WTC11 (cell line): ENCODE data around the gene PKHD1. TPM values are rescaled to one million over a fixed set of nuclear protein-coding genes. Genes with fewer than 3 reads are reported as not detected.

Experiments used
- ATAC-seq: fragments of 200-7000 bp; cut with Tn5 transposase; 2 replicates; pipeline ENCODE4 v1.10.0; 2021; ENCODE audit warnings: mild to moderate bottlenecking, moderate library complexity
- CTCF ChIA-PET: fragments of 300-600 bp; sonication (Branson Sonifier 250); formaldehyde crosslinking; loops from one replicate; lab custom pipeline; 2021; ENCODE audit warnings: antibody characterized with exemption; lab: Charles Lee
- POLR2A ChIA-PET: fragments of 350-600 bp; sonication (Branson Sonifier 250); formaldehyde crosslinking; loops from one replicate; lab custom pipeline; 2021; ENCODE audit warnings: antibody characterized with exemption; lab: Charles Lee
- DNase-seq: peaks from one replicate; pipeline ENCODE4 v3.0.0; 2021; ENCODE audit warnings: low spot score
- H3K27ac Mint-ChIP-seq: 2 replicates; pipeline ENCODE4 v1.8.0; 2021; ENCODE audit warnings: mixed read lengths
- H3K27me3 Mint-ChIP-seq: 2 replicates; pipeline ENCODE4 v1.8.0; 2021; ENCODE audit warnings: low read depth, mild to moderate bottlenecking, moderate library complexity, mixed read lengths
- H3K36me3 Mint-ChIP-seq: 2 replicates; pipeline ENCODE4 v1.8.0; 2021; ENCODE audit warnings: mixed read lengths
- H3K4me1 Mint-ChIP-seq: 2 replicates; pipeline ENCODE4 v1.8.0; 2022; ENCODE audit warnings: mixed read lengths
- H3K4me3 Mint-ChIP-seq: 2 replicates; pipeline ENCODE4 v1.8.0; 2021; ENCODE audit warnings: mild to moderate bottlenecking, moderate library complexity, mixed read lengths
- H3K9me3 Mint-ChIP-seq: 2 replicates; pipeline ENCODE4 v1.8.0; 2021; ENCODE audit warnings: mixed read lengths
- ARID4B ChIP-seq: sonication (generic); formaldehyde crosslinking; IDR thresholded peaks from 2 replicates; pipeline ENCODE4 v1.8.0; 2023; ENCODE audit warnings: missing genetic modification reagents, mild to moderate bottlenecking, borderline replicate concordance
- ATF2 ChIP-seq: sonication (generic); formaldehyde crosslinking; IDR thresholded peaks from 2 replicates; pipeline ENCODE4 v1.8.1; 2022; ENCODE audit warnings: low read depth, missing genetic modification reagents, borderline replicate concordance
- CBFB ChIP-seq: sonication (generic); formaldehyde crosslinking; IDR thresholded peaks from 2 replicates; pipeline ENCODE4 v1.8.1; 2022; ENCODE audit warnings: mild to moderate bottlenecking, low read depth, missing genetic modification reagents
- CDX4 ChIP-seq: fragments of 250-450 bp; sonication (Bioruptor Pico); IDR thresholded peaks from 2 replicates; pipeline ENCODE4 v1.9.0; 2021; ENCODE audit warnings: moderate library complexity, mild to moderate bottlenecking, inconsistent platforms, borderline replicate concordance
- CREB1 ChIP-seq: sonication (generic); formaldehyde crosslinking; IDR thresholded peaks from 2 replicates; pipeline ENCODE4 v1.8.0; 2023; ENCODE audit warnings: mild to moderate bottlenecking, missing genetic modification reagents
- E2F1 ChIP-seq: sonication (generic); formaldehyde crosslinking; IDR thresholded peaks from 2 replicates; pipeline ENCODE4 v1.8.0; 2022; ENCODE audit warnings: mild to moderate bottlenecking, missing genetic modification reagents
- ETV6 ChIP-seq: sonication (generic); formaldehyde crosslinking; IDR thresholded peaks from 2 replicates; pipeline ENCODE4 v1.8.1; 2022; ENCODE audit warnings: mild to moderate bottlenecking, missing genetic modification reagents
- GABPB1 ChIP-seq: sonication (generic); formaldehyde crosslinking; IDR thresholded peaks from 2 replicates; pipeline ENCODE4 v1.8.1; 2023; ENCODE audit warnings: mild to moderate bottlenecking, missing genetic modification reagents
- GTF2I ChIP-seq: fragments of 250-450 bp; sonication (Bioruptor Pico); conservative IDR thresholded peaks from 2 replicates; pipeline ENCODE4 v1.4.0; 2021; ENCODE audit warnings: mild to moderate bottlenecking
- JAZF1 ChIP-seq: fragments of 250-450 bp; sonication (Bioruptor Pico); IDR thresholded peaks from 2 replicates; pipeline ENCODE4 v1.9.0; 2021; ENCODE audit warnings: moderate library complexity, mild to moderate bottlenecking, inconsistent platforms
- KAT7 ChIP-seq: sonication (generic); formaldehyde crosslinking; IDR thresholded peaks from 2 replicates; pipeline ENCODE4 v1.8.1; 2023; ENCODE audit warnings: missing genetic modification reagents, mild to moderate bottlenecking, borderline replicate concordance
- MLX ChIP-seq: sonication (generic); formaldehyde crosslinking; IDR thresholded peaks from 2 replicates; pipeline ENCODE4 v1.8.1; 2023; ENCODE audit warnings: mild to moderate bottlenecking, missing genetic modification reagents, moderate library complexity
- MYBL2 ChIP-seq: sonication (generic); formaldehyde crosslinking; IDR thresholded peaks from 2 replicates; pipeline ENCODE4 v1.8.1; 2023; ENCODE audit warnings: mild to moderate bottlenecking, moderate library complexity, missing genetic modification reagents
- NFATC4 ChIP-seq: fragments of 250-450 bp; sonication (Bioruptor Pico); IDR thresholded peaks from 2 replicates; pipeline ENCODE4 v1.9.0; 2021; ENCODE audit warnings: mild to moderate bottlenecking
- NR2C2 ChIP-seq: sonication (generic); formaldehyde crosslinking; IDR thresholded peaks from 2 replicates; pipeline ENCODE4 v1.8.0; 2022; ENCODE audit warnings: mild to moderate bottlenecking, missing genetic modification reagents
- NR3C1 ChIP-seq: sonication (generic); formaldehyde crosslinking; conservative IDR thresholded peaks from 2 replicates; pipeline ENCODE4 v1.8.1; 2023; ENCODE audit warnings: low read depth, mild to moderate bottlenecking, missing genetic modification reagents
- PREB ChIP-seq: sonication (generic); formaldehyde crosslinking; IDR thresholded peaks from 2 replicates; pipeline ENCODE4 v1.8.1; 2022; ENCODE audit warnings: mild to moderate bottlenecking, missing genetic modification reagents, moderate library complexity, borderline replicate concordance
- RELA ChIP-seq: sonication (generic); formaldehyde crosslinking; IDR thresholded peaks from 2 replicates; pipeline ENCODE4 v1.8.1; 2022; ENCODE audit warnings: missing genetic modification reagents, mild to moderate bottlenecking, borderline replicate concordance
- RORB ChIP-seq: fragments of 250-450 bp; sonication (Bioruptor Pico); IDR thresholded peaks from 2 replicates; pipeline ENCODE4 v1.9.0; 2021; ENCODE audit warnings: mild to moderate bottlenecking
- SMAD3 ChIP-seq: sonication (generic); formaldehyde crosslinking; IDR thresholded peaks from 2 replicates; pipeline ENCODE4 v1.8.0; 2022; ENCODE audit warnings: missing genetic modification reagents, mild to moderate bottlenecking, borderline replicate concordance
- TEAD1 ChIP-seq: sonication (generic); formaldehyde crosslinking; IDR thresholded peaks from 2 replicates; pipeline ENCODE4 v1.8.0; 2022; ENCODE audit warnings: mild to moderate bottlenecking, missing genetic modification reagents
- TP53 ChIP-seq: sonication (generic); formaldehyde crosslinking; IDR thresholded peaks from 2 replicates; pipeline ENCODE4 v1.8.1; 2023; ENCODE audit warnings: mild to moderate bottlenecking, missing genetic modification reagents
- ZBTB21 ChIP-seq: sonication (generic); formaldehyde crosslinking; IDR thresholded peaks from 2 replicates; pipeline ENCODE4 v1.8.1; 2023; ENCODE audit warnings: mild to moderate bottlenecking, missing genetic modification reagents, borderline replicate concordance
- ZNF121 ChIP-seq: sonication (generic); formaldehyde crosslinking; IDR thresholded peaks from 2 replicates; pipeline ENCODE4 v1.8.0; 2023; ENCODE audit warnings: missing genetic modification reagents
- ZNF423 ChIP-seq: fragments of 250-450 bp; sonication (Bioruptor Pico); IDR thresholded peaks from 2 replicates; pipeline ENCODE4 v2.1.2; 2022; ENCODE audit warnings: mild to moderate bottlenecking, moderate library complexity
- ZNF671 ChIP-seq: fragments of 250-450 bp; sonication (Bioruptor Pico); IDR thresholded peaks from 2 replicates; pipeline ENCODE4 v1.8.0; 2021; ENCODE audit warnings: mild to moderate bottlenecking
- total RNA-seq: library from RNA; stranded (reverse); gene quantifications from 3 replicates; pipeline ENCODE4 v1.2.3, GENCODE V29; 2021

Gene PKHD1
- total RNA-seq, 1 experiment from 2014 or later = 0.15 TPM

GRCh38 chr6:52136934-52137467 is 49.6 kb upstream of the PKHD1 start (continued):
- TF ChIP-seq ATF2 = no peak
- no peak for TF ChIP-seq CBFB (CRISPR knock-in tag)
- TF ChIP-seq NFATC4 = no peak
- no peak for TF ChIP-seq NR2C2
- TF ChIP-seq KAT7 (CRISPR knock-in tag) = no peak
- no peak for TF ChIP-seq CREB1
- TF ChIP-seq TEAD1 (CRISPR knock-in tag) = no peak
- TF ChIP-seq CDX4 (CRISPR knock-in tag) = no peak
- TF ChIP-seq GABPB1 (CRISPR knock-in tag) = no peak
- no peak for TF ChIP-seq MYBL2 (CRISPR knock-in tag)

- H3K9me3 Mint-ChIP-seq = no peaks in the 10 kb centered on the region
- TF ChIP-seq MLX (CRISPR knock-in tag) = no peak
- no peak for TF ChIP-seq RORB
- TF ChIP-seq TP53 (CRISPR knock-in tag) = no peak
- TF ChIP-seq GABPB1 (CRISPR knock-in tag) = no peak
- no peak for TF ChIP-seq NR3C1 (CRISPR knock-in tag)
- TF ChIP-seq E2F1 (CRISPR knock-in tag) = no peak
- TF ChIP-seq CREB1 = no peak
- no peak for TF ChIP-seq JAZF1 (CRISPR knock-in tag)
- no peaks in the 10 kb centered on the region for H3K27me3 Mint-ChIP-seq
- ATAC-seq (peak; percentile 15; the same call in 1 of the 2 replicates), DNase-seq (no peak)
- peaks cover 29% of the 10 kb centered on the region for H3K4me1 Mint-ChIP-seq
- no peaks in the 10 kb centered on the region for H3K36me3 Mint-ChIP-seq
- H3K27ac Mint-ChIP-seq = no peak overlapping the region
- ChIA-PET POLR2A (no interaction called here), CTCF (no interaction called here)
- no peak overlapping the region for H3K4me3 Mint-ChIP-seq
Observed at GRCh38 chr6:52136055-52136454, 48.6 kb upstream of the PKHD1 start.

GRCh38 chr6:52135217-52135616 is 47.8 kb upstream of the PKHD1 start:
- no peaks in the 10 kb centered on the region for H3K27me3 Mint-ChIP-seq
- ChIA-PET CTCF (no interaction called here), POLR2A (no interaction called here)
- ATAC-seq (no peak), DNase-seq (no peak)
- H3K27ac Mint-ChIP-seq = no peak overlapping the region
- no peaks in the 10 kb centered on the region for H3K36me3 Mint-ChIP-seq
- H3K9me3 Mint-ChIP-seq = no peaks in the 10 kb centered on the region
- no peak overlapping the region for H3K4me3 Mint-ChIP-seq
- H3K4me1 Mint-ChIP-seq = peaks cover 29% of the 10 kb centered on the region
- TF ChIP-seq ZNF121 (CRISPR knock-in tag) = no peak
- TF ChIP-seq ZNF423 (CRISPR knock-in tag) = no peak
- TF ChIP-seq CREB1 = no peak
- no peak for TF ChIP-seq ZNF671 (CRISPR knock-in tag)
- no peak for TF ChIP-seq MLX (CRISPR knock-in tag)
- no peak for TF ChIP-seq GTF2I (CRISPR knock-in tag)
- no peak for TF ChIP-seq ETV6 (CRISPR knock-in tag)
- no peak for TF ChIP-seq TEAD1 (CRISPR knock-in tag)
- TF ChIP-seq RELA (CRISPR knock-in tag) = no peak
- no peak for TF ChIP-seq ARID4B
- no peak for TF ChIP-seq SMAD3 (CRISPR knock-in tag)
- no peak for TF ChIP-seq PREB (CRISPR knock-in tag)
- no peak for TF ChIP-seq ZBTB21
